ENCODE measurements around the gene AFAP1L1. TPM values are rescaled to one million over a fixed set of nuclear protein-coding genes. Genes with fewer than 3 reads are reported as not detected.
A peak's percentile ranks its signal among the peaks of the same experiment; 100 is the strongest.
"Not testable (repeated sequence)": the region's sequence is repeated elsewhere in the genome, so short reads cannot be mapped to it uniquely, and the experiment has no call there.

Gene AFAP1L1
- total RNA-seq, 2 donors from 2014 or later = 0.58 to 0.79 TPM

- H3K27ac Mint-ChIP-seq = no peak overlapping the region
- WGBS, 2 experiments (ENCODE audit: insufficient coverage in 1 of 2, insufficient read length in 1 of 2) = 5 to 6% methylated on average over 22 to 40 of the region's 40 CpGs
- peak; percentile 82 for DNase-seq
- no peak overlapping the region for H3K9ac ChIP-seq (ENCODE audit: extremely low read depth, low read length, poor library complexity, severe bottlenecking)
- peaks cover 60% of the 10 kb centered on the region for H3K27me3 Mint-ChIP-seq (ENCODE audit: insufficient read depth)
- peak overlapping the region; percentile 69 for H3K4me3 Mint-ChIP-seq
- no peak for TF ChIP-seq CTCF (conservative IDR thresholded peaks at IDR 0.05)
- no peaks in the 10 kb centered on the region for H3K36me3 ChIP-seq (ENCODE audit: control insufficient read depth, insufficient read depth, low read length)
- H3K27ac ChIP-seq (ENCODE audit: low read depth, low read length) = no peak overlapping the region
- H3K27me3 ChIP-seq (ENCODE audit: control insufficient read depth, insufficient read depth, low read length, poor library complexity, severe bottlenecking) = peaks cover 48% of the 10 kb centered on the region
- no peaks in the 10 kb centered on the region for H3K9me3 ChIP-seq (ENCODE audit: control insufficient read depth, low read length)
- H3K4me3 ChIP-seq (ENCODE audit: low read length) = peak overlapping the region; percentile 65
- H3K4me1 ChIP-seq (ENCODE audit: control insufficient read depth, insufficient read depth, low read length) = peaks cover 14% of the 10 kb centered on the region
- peaks cover 32% of the 10 kb centered on the region for H3K4me1 Mint-ChIP-seq
- H3K9me3 Mint-ChIP-seq = no peaks in the 10 kb centered on the region
- no peaks in the 10 kb centered on the region for H3K36me3 Mint-ChIP-seq (ENCODE audit: low read depth)
These were observed 404 bp upstream of the AFAP1L1 start for GRCh38 chr5:149271195-149271715.

- peak overlapping the region; percentile 69 for H3K4me3 Mint-ChIP-seq
- Histone ChIP-seq H3K4me3 (ENCODE audit: low read length) (peak overlapping the region; percentile 90), H3K27me3 (ENCODE audit: control insufficient read depth, insufficient read depth, low read length, poor library complexity, severe bottlenecking) (peaks cover 64% of the 10 kb centered on the region), H3K4me1 (ENCODE audit: control insufficient read depth, insufficient read depth, low read length) (peaks cover 13% of the 10 kb centered on the region)
- not testable (repeated sequence) for H3K9me3 Mint-ChIP-seq; H3K36me3 Mint-ChIP-seq (ENCODE audit: low read depth); H3K9ac ChIP-seq (ENCODE audit: extremely low read depth, low read length, poor library complexity, severe bottlenecking); DNase-seq; H3K27ac Mint-ChIP-seq; H3K9me3 ChIP-seq (ENCODE audit: control insufficient read depth, low read length); H3K36me3 ChIP-seq (ENCODE audit: control insufficient read depth, insufficient read depth, low read length); H3K27ac ChIP-seq (ENCODE audit: low read depth, low read length)
- 65 to 74% methylated on average over 15 to 16 of the region's 16 CpGs for WGBS, 2 experiments (ENCODE audit: insufficient coverage in 1 of 2, insufficient read length in 1 of 2)
- peaks cover 30% of the 10 kb centered on the region for H3K4me1 Mint-ChIP-seq
- peaks cover 75% of the 10 kb centered on the region for H3K27me3 Mint-ChIP-seq (ENCODE audit: insufficient read depth)
These were observed 1.1 kb downstream of the AFAP1L1 start for GRCh38 chr5:149272781-149273180.

GRCh38 chr5:149273237-149273636, 1.6 kb downstream of the AFAP1L1 start:
- no peaks in the 10 kb centered on the region for H3K36me3 Mint-ChIP-seq (ENCODE audit: low read depth)
- Histone ChIP-seq H3K27me3 (ENCODE audit: control insufficient read depth, insufficient read depth, low read length, poor library complexity, severe bottlenecking) (peaks cover 68% of the 10 kb centered on the region), H3K9me3 (ENCODE audit: control insufficient read depth, low read length) (no peaks in the 10 kb centered on the region), H3K9ac (ENCODE audit: extremely low read depth, low read length, poor library complexity, severe bottlenecking) (no peak overlapping the region), H3K4me1 (ENCODE audit: control insufficient read depth, insufficient read depth, low read length) (peaks cover 9% of the 10 kb centered on the region), H3K36me3 (ENCODE audit: control insufficient read depth, insufficient read depth, low read length) (no peaks in the 10 kb centered on the region), H3K27ac (ENCODE audit: low read depth, low read length) (no peak overlapping the region), H3K4me3 (ENCODE audit: low read length) (no peak overlapping the region)
- H3K27ac Mint-ChIP-seq = no peak overlapping the region
- H3K9me3 Mint-ChIP-seq = no peaks in the 10 kb centered on the region
- DNase-seq = peak; percentile 59
- H3K4me1 Mint-ChIP-seq = peaks cover 25% of the 10 kb centered on the region
- peaks cover 79% of the 10 kb centered on the region for H3K27me3 Mint-ChIP-seq (ENCODE audit: insufficient read depth)
- TF ChIP-seq CTCF (conservative IDR thresholded peaks at IDR 0.05) = no peak
- 55 to 67% methylated on average over 1 to 4 of the region's 5 CpGs for WGBS, 2 experiments (ENCODE audit: insufficient coverage in 1 of 2, insufficient read length in 1 of 2)
- peak overlapping the region; percentile 69 for H3K4me3 Mint-ChIP-seq

GRCh38 chr5:149273950-149274349, 2.3 kb downstream of the AFAP1L1 start:
- Mint-ChIP-seq H3K4me3 (peak overlapping the region; percentile 69), H3K9me3 (no peaks in the 10 kb centered on the region), H3K36me3 (ENCODE audit: low read depth) (no peaks in the 10 kb centered on the region), H3K27me3 (ENCODE audit: insufficient read depth) (peaks cover 87% of the 10 kb centered on the region), H3K4me1 (peaks cover 22% of the 10 kb centered on the region), H3K27ac (no peak overlapping the region)
- Histone ChIP-seq H3K27ac (ENCODE audit: low read depth, low read length) (no peak overlapping the region), H3K9ac (ENCODE audit: extremely low read depth, low read length, poor library complexity, severe bottlenecking) (no peak overlapping the region), H3K27me3 (ENCODE audit: control insufficient read depth, insufficient read depth, low read length, poor library complexity, severe bottlenecking) (peaks cover 75% of the 10 kb centered on the region), H3K9me3 (ENCODE audit: control insufficient read depth, low read length) (no peaks in the 10 kb centered on the region), H3K36me3 (ENCODE audit: control insufficient read depth, insufficient read depth, low read length) (no peaks in the 10 kb centered on the region), H3K4me3 (ENCODE audit: low read length) (no peak overlapping the region), H3K4me1 (ENCODE audit: control insufficient read depth, insufficient read depth, low read length) (peaks cover 9% of the 10 kb centered on the region)
- DNase-seq = no peak
- no peak for TF ChIP-seq CTCF (conservative IDR thresholded peaks at IDR 0.05)
- 46 to 51% methylated on average over 2 to 3 of the region's 3 CpGs for WGBS, 2 experiments (ENCODE audit: insufficient coverage in 1 of 2, insufficient read length in 1 of 2)

Data from endodermal cell (in vitro differentiated cells).